DMS 273 (cell line): ENCODE data around the gene RBM3.

Source experiments
- DNase-seq: peaks from one replicate; lab custom pipeline; 2025; ENCODE audit not compliant: unreplicated experiment; lab: John Stamatoyannopoulos, UW

Gene RBM3

DNA sequence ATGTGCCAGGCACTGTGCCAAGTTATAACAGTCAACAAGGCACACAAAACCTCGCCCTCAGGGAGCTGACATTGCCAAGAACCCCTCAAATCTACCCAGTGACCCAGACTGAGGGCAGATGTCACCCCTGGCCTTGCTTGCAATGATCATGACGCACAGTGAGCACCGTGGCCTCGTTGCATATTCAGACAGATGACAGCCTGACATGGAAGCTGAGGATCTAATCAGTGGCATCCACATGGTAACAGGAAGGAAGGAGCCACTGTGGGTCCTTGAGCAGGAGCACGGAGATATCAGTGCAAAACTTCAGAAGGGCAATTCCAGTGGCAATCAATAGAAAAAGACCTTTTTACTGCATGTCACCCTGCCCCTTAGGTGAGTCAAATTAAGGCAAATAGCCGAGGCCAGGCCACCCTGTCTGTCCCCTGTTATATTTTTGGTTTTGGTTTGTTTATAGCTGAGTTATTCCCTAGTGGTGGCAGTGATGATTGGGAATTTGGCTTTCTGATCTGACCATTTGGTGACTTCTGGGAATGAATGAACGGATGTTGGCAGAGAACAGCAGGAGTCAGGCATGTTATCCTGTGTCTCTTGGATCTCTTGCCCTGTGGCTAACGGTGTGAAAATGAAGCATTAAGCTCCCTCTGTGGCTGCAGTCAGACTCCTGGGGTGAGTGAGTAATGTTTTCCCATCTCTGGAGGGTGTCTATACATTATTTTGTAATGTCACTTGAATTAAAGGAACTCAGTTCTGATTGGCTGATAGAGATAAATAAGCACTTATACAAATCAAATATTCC lies 43.5 kb downstream of the RBM3 start:
- DNase-seq, result no peak

DNA sequence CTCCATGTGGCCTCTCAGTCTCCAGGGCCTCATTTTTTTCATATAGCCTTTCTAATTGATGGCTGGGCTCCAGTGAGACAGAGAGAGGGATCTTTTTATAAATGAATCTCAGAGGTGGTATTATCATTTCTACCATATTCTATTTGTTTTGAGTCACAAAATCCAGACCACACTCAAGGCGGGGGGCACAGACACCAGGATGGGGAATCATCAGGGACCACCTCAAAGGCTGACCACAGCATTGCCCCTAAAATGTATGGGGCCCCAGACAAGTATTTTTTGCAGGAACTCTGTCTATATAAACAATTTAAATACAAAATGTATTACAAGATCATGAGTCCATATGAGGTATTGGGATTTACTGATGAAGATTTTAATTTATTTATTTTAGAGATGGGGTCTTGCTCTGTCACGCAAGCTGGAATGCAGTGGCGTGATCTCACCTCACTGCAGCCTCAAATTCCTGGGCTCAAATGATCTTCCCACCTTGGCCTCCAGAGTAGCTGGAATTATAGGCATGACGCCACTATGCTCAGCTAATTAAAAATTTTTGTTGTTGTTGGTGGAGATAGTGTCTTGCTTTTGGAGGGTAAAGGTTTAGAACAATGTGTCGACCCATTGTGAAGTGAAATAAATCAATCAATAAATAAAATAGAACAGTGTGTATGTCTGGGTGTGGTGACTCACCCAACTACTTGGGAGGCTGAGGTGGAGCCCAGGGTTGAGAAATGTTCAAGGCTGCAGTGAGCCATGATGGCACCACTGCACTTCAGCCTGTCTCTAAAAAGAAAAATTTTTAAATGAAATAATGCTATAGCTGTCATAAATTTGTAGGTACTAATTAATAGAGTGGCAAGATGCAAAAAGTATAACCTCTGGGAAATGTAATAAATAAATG lies 52.4 kb downstream of the RBM3 start:
- DNase-seq, result no peak
